ENCODE data around the gene THSD4.

The THSD4 gene

DNA sequence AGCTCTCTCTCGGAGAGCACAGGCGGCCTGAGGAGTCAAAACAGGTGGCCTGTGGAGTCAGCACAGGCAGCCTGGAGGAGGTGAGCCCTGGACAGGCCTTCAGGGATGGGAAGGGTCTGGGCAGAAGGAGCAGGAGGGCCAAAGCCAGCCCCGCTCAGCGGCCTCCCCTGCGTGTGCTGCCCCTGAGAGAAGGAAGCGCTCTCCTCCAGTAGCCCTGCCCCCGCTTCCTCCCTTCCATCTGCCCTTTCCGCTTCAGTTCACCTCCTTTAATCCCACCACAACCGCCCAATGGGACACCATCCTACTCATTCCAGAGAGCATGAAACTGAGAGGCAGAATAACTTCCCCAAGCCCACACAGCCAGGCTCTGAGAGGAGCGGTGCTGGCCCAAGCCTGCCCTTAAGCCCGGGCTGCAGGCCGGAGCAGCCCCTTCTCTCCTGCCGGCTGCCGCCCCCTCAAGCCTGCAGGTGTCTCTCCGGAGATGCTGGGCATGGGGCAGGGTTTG lies 691.9 kb downstream of the THSD4 start:
- no peak for DNase-seq

- no peak for DNase-seq
These were observed 692.4 kb downstream of the THSD4 start for GRCh38 chr15:71807691-71808091.

GRCh38 chr15:71808311-71809020 lies 693.2 kb downstream of the THSD4 start:
- DNase-seq, result no peak

GRCh38 chr15:71809346-71809745 lies 694.1 kb downstream of the THSD4 start:
- no peak for DNase-seq

DNA sequence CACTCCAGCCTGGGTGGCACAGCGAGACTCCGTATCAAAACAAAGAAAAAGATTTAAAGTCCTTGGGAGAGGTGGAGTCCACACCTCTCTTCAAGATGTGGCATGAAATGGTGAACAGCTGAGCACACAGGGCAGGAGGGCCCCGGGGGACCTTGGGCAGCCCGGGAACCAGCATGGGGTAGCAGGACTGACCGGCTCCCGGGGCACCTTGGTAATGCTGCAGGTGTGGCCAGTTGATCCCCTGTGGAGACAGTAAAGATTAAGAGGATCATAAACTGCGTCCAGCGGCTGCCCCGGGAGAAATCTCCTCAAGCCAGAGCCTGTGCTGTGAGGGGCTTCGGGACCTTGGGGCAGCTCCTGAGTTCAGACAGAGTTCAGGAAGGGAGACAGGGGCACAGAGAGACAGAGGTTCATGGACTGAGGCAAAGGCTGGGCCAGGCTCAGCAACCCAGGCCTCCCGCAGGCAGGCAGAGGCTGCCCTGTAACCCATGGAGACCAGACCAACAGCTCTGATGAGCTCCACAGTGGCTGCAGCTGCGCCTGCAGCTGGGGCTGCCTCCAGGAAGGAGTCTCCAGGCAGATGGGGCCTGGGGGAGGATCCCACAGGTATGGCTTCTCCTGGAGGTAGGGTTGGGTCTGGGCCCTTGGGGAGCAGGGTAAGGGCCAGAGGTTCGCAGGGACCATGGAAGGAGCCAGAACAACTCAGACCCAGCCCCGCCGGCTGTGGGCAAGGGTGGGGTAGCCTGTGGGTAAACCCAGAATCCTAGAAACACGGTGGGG lies 695.2 kb downstream of the THSD4 start, which contains the start of gene NR2E3:
Gene NR2E3, plus strand, starts transcription at position 299 of the 780 bp plus-strand sequence. Its CDS starts 190 bp downstream, at position 489.
- DNase-seq, result no peak

DNA sequence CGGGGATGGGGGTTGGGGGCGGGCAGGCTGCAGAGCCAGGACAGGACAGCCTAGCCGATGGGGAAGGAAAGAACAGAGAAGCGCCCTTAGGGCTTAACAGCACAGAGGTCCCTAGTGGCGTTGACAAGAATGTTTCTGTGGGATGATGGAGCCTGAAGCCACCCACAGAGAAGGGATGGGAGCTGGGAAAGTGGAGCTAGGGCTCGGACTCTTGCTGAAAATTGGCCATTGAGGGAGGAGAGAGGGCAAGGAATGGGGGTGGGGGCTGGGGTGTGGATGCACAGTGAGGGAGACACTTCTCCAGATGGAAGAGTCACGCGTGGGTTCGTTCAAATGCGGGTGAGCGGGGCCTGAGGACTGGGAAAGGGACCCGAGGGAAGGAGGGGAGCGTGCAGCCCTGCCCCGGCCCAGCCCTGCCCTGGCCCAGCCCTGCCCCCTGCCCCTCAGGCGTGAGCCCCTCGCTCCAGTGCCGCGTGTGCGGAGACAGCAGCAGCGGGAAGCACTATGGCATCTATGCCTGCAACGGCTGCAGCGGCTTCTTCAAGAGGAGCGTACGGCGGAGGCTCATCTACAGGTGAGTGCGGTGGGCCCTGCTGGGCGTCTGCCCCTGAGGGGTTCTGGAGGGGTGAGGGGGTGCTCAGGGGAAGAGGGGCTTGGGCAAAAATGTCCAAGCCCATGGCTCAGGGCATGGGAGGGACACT lies 695.9 kb downstream of the THSD4 start:
- DNase-seq, result no peak

DNA sequence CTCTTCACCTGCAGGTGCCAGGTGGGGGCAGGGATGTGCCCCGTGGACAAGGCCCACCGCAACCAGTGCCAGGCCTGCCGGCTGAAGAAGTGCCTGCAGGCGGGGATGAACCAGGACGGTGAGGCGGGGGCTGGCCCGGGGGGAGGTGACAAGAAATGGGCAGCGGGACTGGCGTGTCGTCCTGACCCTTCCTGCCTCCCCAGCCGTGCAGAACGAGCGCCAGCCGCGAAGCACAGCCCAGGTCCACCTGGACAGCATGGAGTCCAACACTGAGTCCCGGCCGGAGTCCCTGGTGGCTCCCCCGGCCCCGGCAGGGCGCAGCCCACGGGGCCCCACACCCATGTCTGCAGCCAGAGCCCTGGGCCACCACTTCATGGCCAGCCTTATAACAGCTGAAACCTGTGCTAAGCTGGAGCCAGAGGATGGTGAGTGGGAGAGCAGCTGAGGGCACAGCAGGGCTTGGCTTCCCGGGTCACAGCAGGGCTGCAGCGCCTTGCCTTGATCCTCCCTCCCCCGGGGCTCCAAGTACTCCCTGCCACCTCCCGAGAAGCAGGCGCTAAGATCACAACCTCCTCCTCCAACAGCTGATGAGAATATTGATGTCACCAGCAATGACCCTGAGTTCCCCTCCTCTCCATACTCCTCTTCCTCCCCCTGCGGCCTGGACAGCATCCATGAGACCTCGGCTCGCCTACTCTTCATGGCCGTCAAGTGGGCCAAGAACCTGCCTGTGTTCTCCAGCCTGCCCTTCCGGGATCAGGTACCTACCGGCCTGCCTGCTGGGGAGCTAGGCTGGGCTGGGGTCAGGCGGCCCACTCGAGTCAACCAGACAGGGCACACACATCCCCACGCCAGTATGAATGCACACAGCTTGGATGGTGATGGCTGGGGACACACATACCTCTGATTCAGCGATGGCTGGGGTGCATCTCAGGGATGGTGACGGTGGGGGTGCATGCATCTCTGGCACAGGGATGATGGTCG lies 696.8 kb downstream of the THSD4 start:
- DNase-seq, result no peak

GRCh38 chr15:71812966-71813722 lies 697.9 kb downstream of the THSD4 start:
- no peak for DNase-seq

- no peak for DNase-seq
These were observed 698.6 kb downstream of the THSD4 start for GRCh38 chr15:71813723-71814470.

DNA sequence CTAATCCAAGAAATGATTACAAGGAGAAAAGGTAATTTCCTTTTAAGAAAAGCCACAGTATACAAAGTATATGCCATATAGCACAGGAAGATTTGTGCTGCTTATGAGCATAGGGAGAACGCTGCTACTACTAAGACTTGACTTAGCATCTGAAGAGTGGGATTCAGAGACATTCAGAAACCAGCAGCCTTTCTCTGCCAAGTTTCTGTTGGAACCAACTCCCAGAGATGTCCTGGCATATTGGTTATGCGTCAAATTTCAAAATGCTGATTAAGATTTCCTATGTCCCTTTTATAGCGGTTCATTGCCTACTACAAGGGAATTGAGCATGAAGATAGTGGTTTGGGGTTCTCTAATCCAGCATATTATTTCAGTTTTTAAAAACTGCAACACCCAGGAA lies 700.0 kb downstream of the THSD4 start:
- DNase-seq, result no peak

- DNase-seq, result no peak
These were observed 702.1 kb downstream of the THSD4 start for GRCh38 chr15:71817351-71817750.

DNA sequence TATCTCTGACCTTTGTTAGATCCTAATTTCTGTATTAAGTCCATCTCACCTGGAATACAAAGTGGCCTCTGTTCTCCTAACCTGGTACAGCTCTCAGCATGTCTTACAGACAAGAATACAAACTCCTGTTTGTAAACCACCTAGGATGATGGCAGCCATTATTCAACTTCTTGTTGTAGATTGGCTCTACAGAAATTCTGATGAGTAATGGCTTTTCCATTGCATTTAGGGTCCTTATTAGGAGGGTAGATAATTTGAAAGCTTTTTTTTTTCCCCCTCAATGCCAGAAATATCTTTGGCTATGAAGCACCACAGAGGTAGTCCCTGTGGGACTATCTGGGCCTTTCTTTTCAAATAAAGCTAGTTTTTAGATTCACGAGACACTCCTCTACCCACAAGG lies 704.9 kb downstream of the THSD4 start:
- DNase-seq, result no peak

DNA sequence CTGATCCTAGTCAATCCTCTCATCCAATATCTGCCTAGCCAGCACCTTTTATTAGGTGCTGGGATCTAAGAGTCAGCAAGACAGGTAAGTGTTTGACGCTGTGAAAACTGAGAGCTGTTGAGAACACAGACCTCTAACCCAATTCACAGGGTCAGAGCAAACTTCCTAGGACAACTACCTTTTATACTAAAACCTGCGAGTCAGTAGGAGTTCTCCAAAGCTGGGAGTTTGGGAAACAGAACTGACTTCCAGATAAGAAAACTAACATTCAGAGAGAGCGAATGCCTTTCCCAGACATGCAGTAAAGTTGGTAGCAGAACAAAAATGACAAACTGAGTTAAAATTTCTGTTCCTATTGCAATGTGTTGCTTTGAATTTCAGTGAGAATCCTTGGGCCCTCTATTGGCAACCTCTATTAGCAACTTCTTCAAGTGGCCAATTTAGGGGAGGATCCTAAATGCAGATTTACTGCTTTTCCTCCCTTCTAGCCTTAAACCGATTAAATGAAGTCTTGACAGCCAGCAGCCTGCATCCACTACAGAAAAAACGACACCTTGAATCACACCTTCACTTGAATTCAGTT lies 706.4 kb downstream of the THSD4 start:
- DNase-seq, result no peak

DNA sequence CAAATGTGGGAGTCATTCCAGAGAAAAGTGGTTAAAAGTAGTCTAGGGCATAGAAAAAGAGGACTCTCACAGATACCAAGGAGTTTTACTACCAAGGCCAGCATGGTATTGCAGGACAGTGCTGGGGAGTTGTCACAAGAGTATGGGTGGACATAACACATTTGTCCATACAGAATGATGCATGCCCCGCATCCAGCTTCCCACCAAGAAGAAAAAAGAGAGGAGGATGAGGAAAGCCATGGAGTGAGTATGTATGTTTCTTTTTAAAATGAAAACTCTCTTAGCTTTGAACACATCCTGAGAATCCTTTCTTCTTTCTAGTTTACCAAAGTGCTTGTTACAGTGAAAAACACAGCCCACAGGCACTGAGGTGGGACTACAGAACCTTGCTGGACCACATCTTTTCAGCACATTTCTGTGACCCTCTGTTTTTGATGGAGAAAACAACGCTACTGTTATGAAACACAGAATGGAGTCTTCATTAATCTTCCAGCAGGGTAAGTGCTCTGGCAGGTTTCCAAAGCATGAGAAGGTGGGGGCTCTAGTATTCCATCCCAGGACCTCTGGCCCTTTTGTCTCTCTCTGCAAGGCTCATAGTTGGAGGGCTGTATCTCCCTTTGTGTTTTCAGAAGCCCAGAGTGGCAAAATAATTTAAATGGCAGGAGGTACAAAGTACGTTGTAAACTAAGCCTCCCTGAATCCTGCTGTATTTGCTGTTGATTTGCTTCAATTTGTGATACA lies 707.8 kb downstream of the THSD4 start:
- no peak for DNase-seq

GRCh38 chr15:71823801-71824200 lies 708.5 kb downstream of the THSD4 start:
- no peak for DNase-seq

- no peak for DNase-seq
These were observed 709.9 kb downstream of the THSD4 start for GRCh38 chr15:71825021-71825730.

GRCh38 chr15:71826196-71826595 lies 710.9 kb downstream of the THSD4 start:
- no peak for DNase-seq

- DNase-seq, result no peak
These were observed 715.7 kb downstream of the THSD4 start for GRCh38 chr15:71830981-71831380.
